NCI-H146 treated with DMSO at 0.1 percent for 48 hours (cell line): ENCODE results near the gene FCHO2.
A peak's percentile ranks its signal among the peaks of the same experiment; 100 is the strongest.
"Not testable (repeated sequence)": the region's sequence is repeated elsewhere in the genome, so short reads cannot be mapped to it uniquely, and the experiment has no call there.

Source experiments
- DNase-seq: peaks from one replicate; lab custom pipeline; 2025; ENCODE audit not compliant: unreplicated experiment; lab: John Stamatoyannopoulos, UW

The FCHO2 gene, protein sequence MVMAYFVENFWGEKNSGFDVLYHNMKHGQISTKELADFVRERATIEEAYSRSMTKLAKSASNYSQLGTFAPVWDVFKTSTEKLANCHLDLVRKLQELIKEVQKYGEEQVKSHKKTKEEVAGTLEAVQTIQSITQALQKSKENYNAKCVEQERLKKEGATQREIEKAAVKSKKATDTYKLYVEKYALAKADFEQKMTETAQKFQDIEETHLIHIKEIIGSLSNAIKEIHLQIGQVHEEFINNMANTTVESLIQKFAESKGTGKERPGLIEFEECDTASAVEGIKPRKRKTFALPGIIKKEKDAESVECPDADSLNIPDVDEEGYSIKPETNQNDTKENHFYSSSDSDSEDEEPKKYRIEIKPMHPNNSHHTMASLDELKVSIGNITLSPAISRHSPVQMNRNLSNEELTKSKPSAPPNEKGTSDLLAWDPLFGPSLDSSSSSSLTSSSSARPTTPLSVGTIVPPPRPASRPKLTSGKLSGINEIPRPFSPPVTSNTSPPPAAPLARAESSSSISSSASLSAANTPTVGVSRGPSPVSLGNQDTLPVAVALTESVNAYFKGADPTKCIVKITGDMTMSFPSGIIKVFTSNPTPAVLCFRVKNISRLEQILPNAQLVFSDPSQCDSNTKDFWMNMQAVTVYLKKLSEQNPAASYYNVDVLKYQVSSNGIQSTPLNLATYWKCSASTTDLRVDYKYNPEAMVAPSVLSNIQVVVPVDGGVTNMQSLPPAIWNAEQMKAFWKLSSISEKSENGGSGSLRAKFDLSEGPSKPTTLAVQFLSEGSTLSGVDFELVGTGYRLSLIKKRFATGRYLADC

GRCh38 chr5:72955768-72956323 lies at the start of gene FCHO2:
Gene FCHO2, plus strand, starts transcription at chr5:72956041. Its CDS starts 56 bp downstream, at chr5:72956097.
- DNase-seq, result peak; percentile 93

DNA sequence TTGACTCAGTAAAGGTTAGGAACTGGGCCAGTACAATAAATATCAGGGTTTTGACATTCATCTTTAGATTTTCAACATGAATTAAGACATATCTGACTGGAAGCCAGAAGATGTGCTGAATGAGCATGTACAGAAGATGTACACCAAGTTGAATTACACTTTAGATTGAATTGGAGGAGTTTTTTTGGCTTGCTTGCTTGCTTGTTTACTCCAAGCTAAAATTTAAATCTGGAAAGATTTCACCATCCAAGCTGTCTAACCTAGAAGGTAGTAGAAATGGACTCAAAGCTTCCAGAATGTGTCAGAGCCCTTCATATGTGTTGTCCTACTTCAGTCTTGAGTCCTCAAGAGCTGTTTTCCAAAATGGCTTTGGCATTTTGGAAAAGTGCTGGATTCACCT lies 49.0 kb upstream of the FCHO2 start:
- no peak for DNase-seq

DNA sequence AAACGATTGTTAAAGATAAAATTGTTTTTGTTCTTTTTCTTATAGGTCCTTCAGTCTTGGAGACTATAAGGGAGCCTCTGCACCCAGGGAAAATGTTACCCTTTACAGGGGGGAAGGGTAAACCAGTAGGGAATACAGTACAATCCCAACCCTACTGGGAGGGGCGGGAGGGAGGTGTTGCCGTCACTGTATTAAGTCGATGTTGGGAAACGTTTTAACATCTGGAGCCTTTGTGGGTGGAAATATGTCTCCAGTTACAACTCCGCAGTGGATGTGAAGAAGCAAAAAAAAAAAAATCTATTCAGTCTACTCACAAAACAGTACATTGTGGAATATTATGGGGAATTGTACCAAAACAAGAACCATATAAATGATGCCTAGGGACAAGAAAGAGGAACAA lies 47.2 kb upstream of the FCHO2 start:
- no peak for DNase-seq

- DNase-seq, result no peak
These were observed 38.5 kb upstream of the FCHO2 start for GRCh38 chr5:72917371-72917776.

DNA sequence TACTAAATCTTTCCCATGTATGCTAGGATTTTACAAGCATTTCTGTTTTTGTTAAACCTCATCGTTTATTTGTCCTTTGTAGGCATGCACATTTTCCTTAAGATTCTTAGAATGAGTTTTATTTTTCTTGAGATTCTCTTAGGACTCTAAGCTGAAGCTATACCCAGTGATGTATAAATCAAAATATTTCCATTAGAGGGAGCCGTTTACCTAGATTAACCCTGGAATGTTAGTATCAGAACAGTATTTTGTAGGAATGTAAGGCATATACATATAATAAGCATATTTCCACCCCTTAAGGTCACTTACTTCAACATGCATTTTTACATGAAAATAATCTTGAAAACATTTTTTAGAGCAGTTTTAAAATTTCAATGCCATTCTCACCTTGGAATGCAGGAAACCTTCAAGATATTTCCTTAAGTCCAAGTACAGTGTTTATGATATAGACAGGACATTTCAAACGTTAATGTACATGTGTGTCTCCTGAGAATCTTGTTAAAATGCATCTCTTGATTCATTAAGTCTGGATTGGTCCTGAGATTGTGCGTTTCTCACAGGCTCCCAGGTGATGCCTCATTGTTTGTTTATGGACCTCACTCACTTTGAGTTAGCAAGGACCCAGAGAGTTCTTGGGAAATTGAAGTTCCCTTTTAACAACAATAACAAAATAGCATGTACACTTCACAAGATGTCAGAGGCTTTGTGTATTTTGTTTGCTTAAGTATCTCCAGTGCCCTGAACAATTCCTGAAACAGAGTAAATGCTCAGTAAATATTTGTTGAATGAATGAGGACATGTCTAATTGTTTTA lies 34.9 kb upstream of the FCHO2 start:
- DNase-seq, result peak; percentile 29

DNA sequence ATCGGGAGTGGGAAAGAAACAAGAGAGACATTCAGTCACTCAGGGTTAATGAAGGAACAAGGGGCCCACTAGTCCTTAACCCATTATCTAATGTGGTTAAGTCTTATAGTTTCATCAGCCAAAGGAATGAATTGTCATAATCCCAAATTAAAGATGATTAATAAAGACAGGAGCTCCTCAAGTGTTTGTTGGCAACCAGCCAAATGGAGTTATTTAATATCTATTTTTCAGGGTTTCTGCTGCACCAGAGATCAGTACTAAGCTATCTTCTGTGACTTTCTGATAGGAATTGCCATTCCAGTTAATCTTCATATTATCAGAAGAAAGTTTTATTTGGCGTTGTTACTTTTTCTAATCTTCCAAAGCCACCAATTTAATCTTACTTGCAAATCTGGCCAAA lies 34.0 kb upstream of the FCHO2 start:
- DNase-seq, result no peak

- DNase-seq, result no peak
These were observed 33.4 kb upstream of the FCHO2 start for GRCh38 chr5:72922422-72922821.

GRCh38 chr5:72925336-72926010 lies 30.4 kb upstream of the FCHO2 start:
- DNase-seq, result no peak

DNA sequence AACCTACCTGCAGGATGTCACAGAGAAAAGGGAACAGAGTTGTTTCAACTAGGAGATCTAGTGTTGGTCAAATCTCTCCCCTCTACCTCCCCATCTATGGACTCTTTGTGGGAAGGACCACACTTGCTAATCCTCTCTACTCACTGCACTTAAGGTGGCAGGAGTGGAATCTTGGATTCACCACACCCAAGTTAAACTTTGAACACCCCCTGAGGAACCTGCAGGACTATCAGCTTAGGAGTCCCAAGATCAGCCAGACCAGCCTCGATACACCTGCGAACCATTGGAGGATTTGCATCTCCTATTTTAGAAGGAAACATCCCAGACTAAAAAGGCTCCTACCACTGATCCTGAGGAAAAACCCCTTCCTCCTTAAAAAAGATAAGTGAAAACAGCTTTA lies 23.2 kb upstream of the FCHO2 start:
- not testable (repeated sequence) for DNase-seq

- DNase-seq, result not testable (repeated sequence)
These were observed 20.7 kb upstream of the FCHO2 start for GRCh38 chr5:72934953-72935725.

- no peak for DNase-seq
These were observed 18.9 kb upstream of the FCHO2 start for GRCh38 chr5:72936893-72937292.

- DNase-seq, result no peak
These were observed 18.3 kb upstream of the FCHO2 start for GRCh38 chr5:72937517-72938061.

DNA sequence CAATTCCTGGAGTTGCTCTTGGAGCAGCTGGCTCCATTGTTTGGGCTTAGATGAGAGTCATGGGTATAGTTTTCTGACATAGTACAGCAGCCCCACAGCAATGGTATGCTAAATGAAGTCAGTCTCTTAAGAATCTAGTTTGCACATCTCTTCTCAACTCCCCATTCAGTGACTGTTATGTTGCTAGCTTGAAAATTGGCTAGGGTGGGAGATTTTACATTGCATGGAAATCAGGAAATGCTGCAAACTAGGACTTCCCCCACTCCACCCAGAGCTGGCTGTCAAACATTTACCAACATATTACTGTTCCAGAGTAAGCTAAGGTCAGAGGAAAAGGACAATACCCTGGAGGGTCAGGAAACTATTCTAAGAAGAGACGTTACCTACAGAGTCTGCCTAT lies 17.6 kb upstream of the FCHO2 start:
- DNase-seq, result no peak

GRCh38 chr5:72940082-72940481 lies 15.8 kb upstream of the FCHO2 start:
- DNase-seq, result no peak

DNA sequence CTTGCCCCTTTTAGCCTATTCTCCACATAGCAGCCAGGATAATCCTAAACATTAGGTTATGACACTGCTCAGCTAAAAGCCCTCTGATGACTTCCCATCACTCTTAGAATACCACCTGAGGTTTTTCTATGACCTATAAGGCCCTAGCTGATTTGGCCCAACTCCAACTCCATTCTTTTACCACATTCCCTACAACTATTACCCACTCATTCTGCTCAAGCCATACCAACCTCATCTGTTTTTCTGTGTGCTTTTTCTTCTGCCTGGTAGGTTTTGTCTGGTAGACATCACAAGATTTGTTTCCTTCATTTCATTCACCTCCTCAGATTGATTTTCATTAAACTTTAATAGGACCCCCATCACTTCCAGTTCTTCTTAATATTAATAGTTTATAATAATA lies 12.5 kb upstream of the FCHO2 start:
- DNase-seq, result no peak

GRCh38 chr5:72947498-72947897 lies 8.3 kb upstream of the FCHO2 start:
- no peak for DNase-seq

DNA sequence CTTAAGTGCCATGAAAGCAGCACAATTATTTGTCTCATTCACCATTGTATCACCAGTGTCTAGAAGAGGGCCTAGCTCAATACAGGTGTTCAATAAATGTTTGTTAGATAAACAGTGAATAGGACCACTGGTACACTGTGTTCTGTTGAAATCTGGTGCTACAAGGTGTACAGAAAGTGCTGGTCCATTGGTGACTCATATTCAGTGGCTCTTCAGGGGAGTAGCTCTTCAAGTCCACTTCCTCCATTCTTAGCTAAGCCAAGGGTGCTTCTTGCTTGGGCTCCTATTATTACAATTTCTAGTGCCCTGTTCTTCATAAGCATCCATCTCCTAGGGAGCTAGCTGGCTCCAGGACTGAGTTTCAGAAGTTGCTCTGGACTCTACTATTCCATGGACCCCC lies 6.4 kb upstream of the FCHO2 start:
- no peak for DNase-seq

- DNase-seq, result no peak
These were observed 4.0 kb upstream of the FCHO2 start for GRCh38 chr5:72951671-72952468.

DNA sequence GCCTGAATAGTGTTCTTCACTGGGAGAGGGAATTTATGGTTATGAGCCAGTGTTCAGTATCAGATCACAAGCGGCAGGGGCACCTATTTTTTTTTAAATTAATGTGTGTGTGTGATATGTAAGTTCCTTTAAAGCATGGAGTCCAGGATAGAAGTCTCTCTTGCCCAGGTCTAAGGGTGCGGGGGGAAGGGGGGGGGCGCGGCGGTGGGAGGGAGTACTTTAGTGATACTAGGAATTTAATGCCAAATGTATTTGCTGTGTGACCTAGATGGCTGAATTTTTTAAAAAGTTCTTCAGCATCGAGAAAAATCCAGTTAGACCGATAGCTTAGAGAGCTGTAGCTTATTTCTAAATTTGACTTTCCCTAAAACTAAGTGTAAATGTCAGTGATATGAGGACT lies 1.5 kb upstream of the FCHO2 start:
- no peak for DNase-seq
